Right cardiac atrium (tissue), 5 donors: ENCODE measurements around the gene DPAGT1. TPM values are rescaled to one million over a fixed set of nuclear protein-coding genes. Genes with fewer than 3 reads are reported as not detected.

ENCODE experiments used
- ATAC-seq, 2 donors: fragments of 200-7000 bp; cut with Tn5 transposase; one replicate each; pipeline versions ENCODE4 v1.8.0 to v1.9.1; 2020; ENCODE audit warnings: moderate library complexity in 2 of 2, mild to moderate bottlenecking in 1 of 2
- DNase-seq, 3 donors: peaks; one replicate each; pipeline ENCODE4 v3.0.0-alpha.2; 2020
- H3K27ac ChIP-seq: one replicate; pipeline ENCODE4 v1.5.1; 2013; ENCODE audit warnings: mild to moderate bottlenecking, low read length, control low read depth, moderate library complexity
- H3K27me3 ChIP-seq: one replicate; pipeline ENCODE4 v1.6.1; 2013; ENCODE audit not compliant: control insufficient read depth, insufficient read depth
- H3K4me1 ChIP-seq: one replicate; pipeline ENCODE4 v1.6.1; 2013; ENCODE audit warnings: low read length; ENCODE audit not compliant: control insufficient read depth, insufficient read depth
- H3K4me3 ChIP-seq: one replicate; pipeline ENCODE4 v1.5.1; 2013; ENCODE audit warnings: low read length, control low read depth
- H3K9me3 ChIP-seq: one replicate; pipeline ENCODE4 v1.6.1; 2013; ENCODE audit warnings: low read length; ENCODE audit not compliant: control insufficient read depth
- whole genome bisulfite sequencing: extraction: QIAGEN DNeasy Blood & Tissue Kit; methylation state at CpG from one replicate; pipeline ENCODE4 v1.1.7; 2013; 5-methylcytosine and 5-hydroxymethylcytosine counted together
- intact Hi-C, 4 donors: fragments of 100-400 bp; cut with DNase I; formaldehyde crosslinking; loops; one replicate each; pipeline versions ENCODE4 v1.11.0 to v1.14.0; 2022 to 2023
- polyA plus RNA-seq: library from polyadenylated mRNA; stranded (reverse); fragments of 200-250 nt; gene quantifications from one replicate; pipeline ENCODE4 v1.2.3, GENCODE V29; 2013
- total RNA-seq, 4 donors: library from RNA; stranded (reverse); fragmentation: NEBNext Ultra II Directional; extraction: Animal tissue kit (Norgen Biotek cat#: 25700); gene quantifications; one replicate each; pipeline ENCODE4 v1.2.1, GENCODE V29; 2021
- donor health status: healthy with polysubstance abuse.
- donor health status: DM: no; HTN: yes; CAD: no.
- donor health status: DM: no; HTN: no; CAD: no.
- donor health status: DM: no; HTN: yes; CAD: no; lungs with severe emphysema.
- donor health status: DM: yes; HTN: yes; CAD: no.

Gene DPAGT1
- total and polyA plus RNA-seq, 5 donors: 14.4 to 24.7 (median 23.7) TPM

- no peaks in the 10 kb centered on the region for H3K27me3 ChIP-seq
- 96% methylated on average over 10 of the region's 10 CpGs for WGBS
- no peak overlapping the region for H3K4me3 ChIP-seq
- intact Hi-C loops: no loop called here
- ATAC-seq (no peak), DNase-seq (no peak)
- peaks cover 5% of the 10 kb centered on the region for H3K4me1 ChIP-seq
- no peak overlapping the region for H3K27ac ChIP-seq
- no peaks in the 10 kb centered on the region for H3K9me3 ChIP-seq
Observed at GRCh38 chr11:119054418-119054817, 47.2 kb downstream of the DPAGT1 start.

- Histone ChIP-seq H3K27ac (no peak overlapping the region), H3K27me3 (no peaks in the 10 kb centered on the region), H3K4me1 (peaks cover 3% of the 10 kb centered on the region), H3K4me3 (no peak overlapping the region), H3K9me3 (no peaks in the 10 kb centered on the region)
- intact Hi-C loops: no loop called here
- DNase-seq: no peak
- no peak for ATAC-seq
- 94% methylated on average over 23 of the region's 23 CpGs for WGBS
Observed at GRCh38 chr11:119052163-119052814, 49.4 kb downstream of the DPAGT1 start.

- 87% methylated on average over 17 of the region's 17 CpGs for WGBS
- Histone ChIP-seq H3K27ac (no peak overlapping the region), H3K27me3 (no peaks in the 10 kb centered on the region), H3K4me1 (peaks cover 3% of the 10 kb centered on the region), H3K9me3 (no peaks in the 10 kb centered on the region), H3K4me3 (no peak overlapping the region)
- intact Hi-C loops: no loop called here
- DNase-seq (no peak), ATAC-seq (no peak)
Observed at GRCh38 chr11:119051440-119052162, 50.1 kb downstream of the DPAGT1 start.

GRCh38 chr11:119049081-119049480, 52.6 kb downstream of the DPAGT1 start:
- no peaks in the 10 kb centered on the region for H3K9me3 ChIP-seq
- ATAC-seq (no peak), DNase-seq (no peak)
- no peak overlapping the region for H3K27ac ChIP-seq
- WGBS: 91% methylated on average over 7 of the region's 7 CpGs
- no peaks in the 10 kb centered on the region for H3K27me3 ChIP-seq
- H3K4me1 ChIP-seq: no peaks in the 10 kb centered on the region
- intact Hi-C loops: no loop called here
- H3K4me3 ChIP-seq: no peak overlapping the region

GRCh38 chr11:119048644-119049043, 53.0 kb downstream of the DPAGT1 start:
- WGBS: 94% methylated on average over 9 of the region's 9 CpGs
- ATAC-seq (no peak), DNase-seq (no peak)
- no peak overlapping the region for H3K27ac ChIP-seq
- H3K27me3 ChIP-seq: no peaks in the 10 kb centered on the region
- H3K4me1 ChIP-seq: no peaks in the 10 kb centered on the region
- H3K4me3 ChIP-seq: no peak overlapping the region
- no peaks in the 10 kb centered on the region for H3K9me3 ChIP-seq
- intact Hi-C loops: no loop called here

GRCh38 chr11:119047205-119047604, 54.4 kb downstream of the DPAGT1 start:
- ATAC-seq (no peak), DNase-seq (no peak)
- H3K27ac ChIP-seq: no peak overlapping the region
- H3K4me3 ChIP-seq: no peak overlapping the region
- intact Hi-C loops: no loop called here
- no peaks in the 10 kb centered on the region for H3K9me3 ChIP-seq
- H3K27me3 ChIP-seq: no peaks in the 10 kb centered on the region
- 97% methylated on average over 6 of the region's 6 CpGs for WGBS
- H3K4me1 ChIP-seq: no peaks in the 10 kb centered on the region

Other genes starting within 250 kb of the DPAGT1 start
- not detected for gene CXCR5, start 218.0 kb downstream of the DPAGT1 start, total RNA-seq
- gene CXCR5, start 218.0 kb downstream of the DPAGT1 start, polyA plus RNA-seq: 0.34 TPM
- gene BCL9L, start 175.9 kb downstream of the DPAGT1 start, total RNA-seq: 10 to 100 TPM; 44.0 to 76.7 (median 54.6) TPM
- 29.9 TPM for gene BCL9L, start 175.9 kb downstream of the DPAGT1 start, polyA plus RNA-seq
- not detected for gene UPK2, start 145.6 kb downstream of the DPAGT1 start, total RNA-seq
- gene UPK2, start 145.6 kb downstream of the DPAGT1 start, polyA plus RNA-seq: not detected
- not detected for gene FOXR1, start 130.1 kb downstream of the DPAGT1 start, total RNA-seq
- gene FOXR1, start 130.1 kb downstream of the DPAGT1 start, polyA plus RNA-seq: not detected
- 10 to 100 TPM; 12.2 to 18.4 (median 15.2) TPM for gene CENATAC, start 103.7 kb downstream of the DPAGT1 start, total RNA-seq
- 18.9 TPM for gene CENATAC, start 103.7 kb downstream of the DPAGT1 start, polyA plus RNA-seq
- 100 to 1,000 TPM; 750 to 919 (median 877) TPM for gene RPS25, start 83.5 kb downstream of the DPAGT1 start, total RNA-seq
- 2,193 TPM for gene RPS25, start 83.5 kb downstream of the DPAGT1 start, polyA plus RNA-seq
- 10 to 100 TPM; 32.2 to 44.6 (median 36.8) TPM for gene TRAPPC4, start 83.1 kb downstream of the DPAGT1 start, total RNA-seq
- 31.4 TPM for gene TRAPPC4, start 83.1 kb downstream of the DPAGT1 start, polyA plus RNA-seq
- gene SLC37A4, start 71.0 kb downstream of the DPAGT1 start, total RNA-seq: 1 to 10 TPM; 7.5 to 8.6 (median 7.7) TPM
- gene SLC37A4, start 71.0 kb downstream of the DPAGT1 start, polyA plus RNA-seq: 7.1 TPM
- gene HYOU1, start 44.6 kb downstream of the DPAGT1 start, total RNA-seq: 100 to 1,000 TPM in 2 of 4 donors, 10 to 100 TPM in 2; 58.8 to 127 (median 105) TPM
- 52.1 TPM for gene HYOU1, start 44.6 kb downstream of the DPAGT1 start, polyA plus RNA-seq
- 10 to 100 TPM; 20.4 to 23.7 (median 21.5) TPM for gene VPS11, start 34.0 kb downstream of the DPAGT1 start, total RNA-seq
- gene VPS11, start 34.0 kb downstream of the DPAGT1 start, polyA plus RNA-seq: 23.5 TPM
- gene HMBS, start 17.0 kb downstream of the DPAGT1 start, total RNA-seq: 10 to 100 TPM; 17.3 to 28.0 (median 22.2) TPM
- gene HMBS, start 17.0 kb downstream of the DPAGT1 start, polyA plus RNA-seq: 28.0 TPM
- 10 to 100 TPM in 3 of 4 donors, 1 to 10 TPM in 1; 9.1 to 11.9 (median 11.0) TPM for gene C2CD2L, start 5.5 kb upstream of the DPAGT1 start, total RNA-seq
- gene C2CD2L, start 5.5 kb upstream of the DPAGT1 start, polyA plus RNA-seq: 9.2 TPM
- gene HINFP, start 19.7 kb upstream of the DPAGT1 start, total RNA-seq: 10 to 100 TPM; 11.4 to 17.0 (median 15.4) TPM
- gene HINFP, start 19.7 kb upstream of the DPAGT1 start, polyA plus RNA-seq: 8.4 TPM
- 1 to 10 TPM in 3 of 4 donors, under 1 TPM in 1; 0.86 to 1.8 (median 1.5) TPM for gene ABCG4, start 47.2 kb upstream of the DPAGT1 start, total RNA-seq
- gene ABCG4, start 47.2 kb upstream of the DPAGT1 start, polyA plus RNA-seq: 1.4 TPM
- 10 to 100 TPM; 18.7 to 25.2 (median 22.7) TPM for gene NLRX1, start 66.9 kb upstream of the DPAGT1 start, total RNA-seq
- gene NLRX1, start 66.9 kb upstream of the DPAGT1 start, polyA plus RNA-seq: 12.8 TPM
- under 1 TPM in 3 of 4 donors, not detected in 1; 0.48 to 0.66 (median 0.56) TPM for gene NHERF4, start 83.6 kb upstream of the DPAGT1 start, total RNA-seq
- 0.11 TPM for gene NHERF4, start 83.6 kb upstream of the DPAGT1 start, polyA plus RNA-seq
- 10 to 100 TPM in 2 of 4 donors, 1 to 10 TPM in 2; 8.5 to 13.3 (median 10.3) TPM for gene CBL, start 104.5 kb upstream of the DPAGT1 start, total RNA-seq
- gene CBL, start 104.5 kb upstream of the DPAGT1 start, polyA plus RNA-seq: 3.3 TPM
- gene MCAM, start 215.3 kb upstream of the DPAGT1 start, total RNA-seq: 100 to 1,000 TPM in 2 of 4 donors, 10 to 100 TPM in 2; 95.1 to 127 (median 104) TPM
- gene MCAM, start 215.3 kb upstream of the DPAGT1 start, polyA plus RNA-seq: 97.2 TPM
- 10 to 100 TPM; 12.7 to 19.6 (median 15.2) TPM for gene RNF26, start 232.7 kb upstream of the DPAGT1 start, total RNA-seq
- 9.7 TPM for gene RNF26, start 232.7 kb upstream of the DPAGT1 start, polyA plus RNA-seq
- 10 to 100 TPM; 21.4 to 31.0 (median 24.1) TPM for gene C1QTNF5, start 239.0 kb upstream of the DPAGT1 start, total RNA-seq
- 27.1 TPM for gene C1QTNF5, start 239.0 kb upstream of the DPAGT1 start, polyA plus RNA-seq
- under 1 TPM in 1 of 4 donors, not detected in 3; 0.06 TPM for gene MFRP, start 244.9 kb upstream of the DPAGT1 start, total RNA-seq
- gene MFRP, start 244.9 kb upstream of the DPAGT1 start, polyA plus RNA-seq: 0.02 TPM